Upper lobe of left lung (tissue), 4 donors: Measurements from ENCODE around the gene CA9.
"Not testable (repeated sequence)": the region's sequence is repeated elsewhere in the genome, so short reads cannot be mapped to it uniquely, and the experiment has no call there.

ENCODE experiments used
- CTCF ChIP-seq, 6 experiments: fragments of 450-650 bp in 4 of 6; fragments of 200-600 bp in 2 of 6; sonication (generic) in 2 of 6; IDR thresholded peaks; one replicate each; pipeline ENCODE4 v1.5.1; 2016 to 2019; ENCODE audit warnings: antibody characterized with exemption in 6 of 6
- POLR2A ChIP-seq, 4 donors: fragments of 450-650 bp; IDR thresholded peaks; one replicate each; pipeline ENCODE4 v1.5.1; 2016 to 2017; ENCODE audit warnings: antibody characterized with exemption in 4 of 4, mild to moderate bottlenecking in 2 of 4

GRCh38 chr9:35640431-35640830 is 33.3 kb upstream of the CA9 start:
- not testable (repeated sequence) for TF ChIP-seq POLR2A, CTCF (IDR thresholded peaks at IDR 0.05)
